K562 (cell line): ENCODE results near the gene PTGES3. TPM values are rescaled to one million over a fixed set of nuclear protein-coding genes. Genes with fewer than 3 reads are reported as not detected.

Experiments
- ATAC-seq: fragments of 200-7000 bp; cut with Tn5 transposase; 3 replicates; pipeline ENCODE4 v1.9.1; 2020; ENCODE audit warnings: moderate library complexity
- BruUV-seq: library from RNA; stranded (reverse); fragments of 400-500 nt; replicated peaks from 2 replicates; lab custom pipeline; 2021; lab: Mats Ljungman, UMichigan
- CTCF ChIA-PET: fragments of 300-600 bp; formaldehyde crosslinking; extraction: SDS; loops from one replicate; lab custom pipeline; 2021; ENCODE audit warnings: low intra/inter-chr PET ratio; lab: Yijun Ruan, JAX
- POLR2A ChIA-PET: fragments of 300-600, 350-650 bp; sonication (Branson Sonifier 250); formaldehyde crosslinking; extraction: SDS; loops from one replicate; lab custom pipeline; 2021; ENCODE audit warnings: antibody characterized with exemption, inconsistent platforms; lab: Yijun Ruan, JAX
- DNase-seq, 4 experiments: peaks; one replicate each; pipeline versions ENCODE4 v3.0.0 to v3.0.0-alpha.2; 2011 to 2018; ENCODE audit warnings: low spot score in 3 of 4, mixed read lengths in 3 of 4; ENCODE audit errors: extremely low read depth in 1 of 4
- FAIRE-seq: peaks from 2 replicates; lab custom pipeline; 2011; peaks lifted over from hg19 to GRCh38; lab: Jason Lieb, UNC
- H2AFZ ChIP-seq: 2 replicates; pipeline ENCODE4 v1.6.0; 2011; ENCODE audit warnings: low read depth, low read length, control low read depth, inconsistent platforms
- H3K27ac ChIP-seq: fragments of 200-600 bp; 3 replicates; pipeline ENCODE4 v1.8.0; 2011; ENCODE audit warnings: low read depth, mild to moderate bottlenecking, control low read depth, inconsistent platforms, low read length, moderate library complexity, mixed read lengths; ENCODE audit errors: extremely low read depth
- H3K27me3 ChIP-seq, 2 experiments: fragments of 300-600 bp in 1 of 2; 2 replicates in 1 of 2; 3 replicates in 1 of 2; pipeline versions ENCODE4 v1.6.0 to v1.8.0; 2011; ENCODE audit warnings: inconsistent platforms in 2 of 2, low read length in 2 of 2, mild to moderate bottlenecking in 1 of 2, mixed read lengths in 1 of 2, moderate library complexity in 1 of 2; ENCODE audit not compliant: control insufficient read depth in 2 of 2, insufficient read depth in 2 of 2
- H3K36me3 ChIP-seq: fragments of 300-600 bp; 3 replicates; pipeline ENCODE4 v1.8.0; 2011; ENCODE audit warnings: mild to moderate bottlenecking, low read length, inconsistent platforms; ENCODE audit not compliant: control insufficient read depth, insufficient read depth
- H3K4me1 ChIP-seq, 2 experiments: fragments of 200-600 bp in 1 of 2; replicated peaks in 1 of 2; 2 replicates in 1 of 2; 3 replicates in 1 of 2; pipeline versions ENCODE4 v1.5.1 to v1.8.0; 2011; ENCODE audit warnings: inconsistent platforms in 2 of 2, low read length in 2 of 2, mild to moderate bottlenecking in 1 of 2, mixed read lengths in 1 of 2, moderate library complexity in 1 of 2; ENCODE audit not compliant: control insufficient read depth in 2 of 2, insufficient read depth in 2 of 2
- H3K4me2 ChIP-seq: 2 replicates; pipeline ENCODE4 v1.6.1; 2011; ENCODE audit warnings: low read length, control low read depth, inconsistent platforms, mixed read lengths; ENCODE audit not compliant: insufficient read depth
- H3K4me3 ChIP-seq: fragments of 200-600 bp; sonication (generic), shearing (Covaris generic); 2 replicates; pipeline ENCODE4 v1.5.1; 2016; ENCODE audit warnings: control low read depth, inconsistent platforms
- H3K79me2 ChIP-seq: fragments of 200-600 bp; 3 replicates; pipeline ENCODE4 v1.8.0; 2011; ENCODE audit warnings: low read length, inconsistent platforms; ENCODE audit not compliant: control insufficient read depth, insufficient read depth
- H3K9ac ChIP-seq, 2 experiments: 2 replicates each; pipeline versions ENCODE4 v1.6.0 to v1.6.1; 2011; ENCODE audit warnings: low read depth in 2 of 2, low read length in 2 of 2, control low read depth in 1 of 2, inconsistent platforms in 1 of 2, mild to moderate bottlenecking in 1 of 2, mixed read lengths in 1 of 2; ENCODE audit not compliant: insufficient read depth in 1 of 2
- H3K9me1 ChIP-seq: one replicate; pipeline ENCODE4 v1.6.0; 2011; ENCODE audit warnings: inconsistent platforms, mild to moderate bottlenecking, low read length, moderate library complexity; ENCODE audit not compliant: control insufficient read depth, insufficient read depth
- H3K9me3 ChIP-seq: replicated peaks from 2 replicates; pipeline ENCODE4 v1.5.1; 2011; ENCODE audit warnings: low read depth, low read length, inconsistent platforms; ENCODE audit not compliant: control insufficient read depth, insufficient read depth
- H4K20me1 ChIP-seq: replicated peaks from 2 replicates; pipeline ENCODE4 v1.6.1; 2011; ENCODE audit warnings: low read length, inconsistent platforms, mixed read lengths; ENCODE audit not compliant: control insufficient read depth, insufficient read depth
- ARID3A ChIP-seq: IDR thresholded peaks from 2 replicates; pipeline ENCODE4 v1.6.1; 2012; ENCODE audit warnings: low read depth, low read length, improper control_type of control experiment, borderline replicate concordance
- ARNT ChIP-seq, 2 experiments: fragments of 450-650 bp; IDR thresholded peaks; 2 replicates each; pipeline ENCODE4 v1.6.1; 2016; ENCODE audit warnings: mild to moderate bottlenecking in 1 of 2
- CAMTA2 ChIP-seq: fragments of 250-450 bp; sonication (Bioruptor Pico); conservative IDR thresholded peaks from 2 replicates; pipeline ENCODE4 v1.5.1; 2022
- E2F3 ChIP-seq: fragments of 250-450 bp; sonication (Bioruptor Pico); IDR thresholded peaks from 2 replicates; pipeline ENCODE4 v1.4.0; 2020; ENCODE audit warnings: mild to moderate bottlenecking
- POLR2G ChIP-seq: fragments of 200-400 bp; formaldehyde crosslinking; IDR thresholded peaks from 2 replicates; pipeline ENCODE4 v1.6.1; 2017; ENCODE audit warnings: low read depth, mild to moderate bottlenecking, antibody characterized with exemption, low read length, moderate library complexity
- PREB ChIP-seq: sonication (generic); formaldehyde crosslinking; IDR thresholded peaks from 2 replicates; pipeline ENCODE4 v1.8.1; 2023; ENCODE audit warnings: mild to moderate bottlenecking, missing genetic modification reagents
- RBFOX2 ChIP-seq: fragments of 200-400 bp; formaldehyde crosslinking; IDR thresholded peaks from 2 replicates; pipeline ENCODE4 v1.6.1; 2017; ENCODE audit warnings: low read depth, mild to moderate bottlenecking, low read length, moderate library complexity
- RCOR1 ChIP-seq, 2 experiments: IDR thresholded peaks; 2 replicates each; pipeline ENCODE4 v1.6.1; 2012; ENCODE audit warnings: low read depth in 2 of 2, low read length in 2 of 2, borderline replicate concordance in 1 of 2, improper control_type of control experiment in 1 of 2
- WGBS: fragments of 100-300 bp; shearing (Covaris generic); methylation state at CpG from one replicate; pipeline ENCODE4 v1.1.6; 2016; ENCODE audit warnings: low coverage, mixed read lengths; ENCODE audit not compliant: insufficient coverage; ENCODE audit errors: missing lambda C conversion rate; 5-methylcytosine and 5-hydroxymethylcytosine counted together
- in situ Hi-C: fragments of 300-500 bp; cut with MboI; formaldehyde crosslinking; loops from 4 replicates; pipeline ENCODE4 v1.15.0; 2018; ENCODE audit warnings: inconsistent platforms, mixed read lengths
- intact Hi-C: fragments of 100-400 bp; cut with micrococcal nuclease; formaldehyde crosslinking; loops from 2 replicates; pipeline ENCODE4 v1.14.2; 2022
- polyA plus RNA-seq, 8 experiments: library from polyadenylated mRNA; depleted of rRNA in 4 of 8; stranded (reverse) in 5 of 8; unstranded in 3 of 8; fragments of >200 nt; fragmentation: Nextera tagmentation in 2 of 8; fragmentation: Illumina TruSeq in 1 of 8; extraction: Ambion mirVana in 2 of 8; extraction: Trizol in 1 of 8; gene quantifications; 2 replicates each; pipeline versions ENCODE4 v1.2.1 to v1.2.3, GENCODE V29; 2011 to 2014; ENCODE audit warnings: inconsistent platforms in 1 of 8, missing spikeins in 1 of 8
- total RNA-seq, 7 experiments: library from RNA; depleted of rRNA in 6 of 7; stranded (reverse); fragments of >200 nt in 6 of 7; fragmentation: Illumina TruSeq in 2 of 7; extraction: Trizol in 2 of 7; gene quantifications; 2 replicates each; pipeline versions ENCODE4 v1.2.1 to v1.2.3, GENCODE V29; 2011 to 2021; ENCODE audit warnings: low replicate concordance in 1 of 7

The PTGES3 gene
- total and polyA plus RNA-seq, 9 of the 15 experiments (the other 6 are each of a cell fraction or from before 2014, with no cell fraction given), result 163 to 501 (median 213) TPM

GRCh38 chr12:56718149-56718548 is 30.1 kb upstream of the PTGES3 start:
- intact Hi-C loops (no loop called here), in situ Hi-C loops (no loop called here)
- Histone ChIP-seq H3K4me1 (peaks cover 28 to 44% of the 10 kb centered on the region in 2 experiments), H4K20me1 (peaks cover 70% of the 10 kb centered on the region), H3K9ac (no peak overlapping the region), H3K9me3 (no peaks in the 10 kb centered on the region), H3K27me3 (no peaks in the 10 kb centered on the region), H3K4me3 (no peak overlapping the region), H2AFZ (no peak overlapping the region), H3K9me1 (peaks cover 36% of the 10 kb centered on the region), H3K27ac (no peak overlapping the region), H3K4me2 (no peak overlapping the region), H3K36me3 (peaks cover 96% of the 10 kb centered on the region), H3K79me2 (peaks cover 87% of the 10 kb centered on the region)
- peak; percentile 48; the same call in 1 of the 2 replicates for TF ChIP-seq POLR2G
- TF ChIP-seq RCOR1 (IDR thresholded peaks at IDR 0.05; ENCODE audit: borderline replicate concordance in 1 of 2, low read depth in 2 of 2, low read length in 2 of 2), result no peak
- no peak for TF ChIP-seq ARID3A
- peak; percentile 49; the same call in 1 of the 2 replicates for TF ChIP-seq RBFOX2
- no peak for TF ChIP-seq E2F3 (CRISPR knock-in tag)
- no peak for TF ChIP-seq ARNT (IDR thresholded peaks at IDR 0.05)
- TF ChIP-seq CAMTA2 (CRISPR knock-in tag), result no peak
- no peak for TF ChIP-seq PREB (CRISPR knock-in tag)
- BruUV-seq, result no TSS peak
- CTCF ChIA-PET, result no interaction called here
- WGBS, result no CpG with 5 or more reads among the region's 1 CpG
- ATAC-seq, result no peak
- POLR2A ChIA-PET, result interaction anchor here (0.6 to 4.6 kb wide), 5 partner anchors 8 to 302 kb away, joined by 3 to 32 read pairs (median 5); partner anchors contain the start of gene ATP5F1B
- DNase-seq, result peak in 2 of 4 experiments; percentile 33 to 40
- no peak for FAIRE-seq
